GM12878 (cell line): ENCODE results near the gene CCDC70. TPM values are rescaled to one million over a fixed set of nuclear protein-coding genes. Genes with fewer than 3 reads are reported as not detected.

Experiments used
- ATAC-seq: fragments of 200-7000 bp; cut with Tn5 transposase; 3 replicates; pipeline ENCODE4 v1.9.1; 2020; ENCODE audit warnings: mild to moderate bottlenecking, moderate library complexity
- BruUV-seq: library from RNA; stranded (reverse); fragments of 400-500 nt; replicated peaks from 2 replicates; lab custom pipeline; 2021; lab: Mats Ljungman, UMichigan
- CTCF ChIA-PET: fragments of 300-600 bp; sonication (Branson Sonifier 250); formaldehyde crosslinking; extraction: SDS; loops from one replicate; lab custom pipeline; 2021; ENCODE audit warnings: inconsistent platforms; lab: Yijun Ruan, JAX
- POLR2A ChIA-PET: fragments of 350-600 bp; formaldehyde crosslinking; extraction: SDS; loops from one replicate; lab custom pipeline; 2021; ENCODE audit warnings: inconsistent platforms; lab: Charles Lee
- RAD21 ChIA-PET: fragments of 300-600 bp; sonication (Branson Sonifier 250); formaldehyde crosslinking; loops from one replicate; lab custom pipeline; 2023; ENCODE audit warnings: antibody characterized with exemption; ENCODE audit not compliant: unreplicated experiment; lab: Charles Lee
- SMC1A ChIA-PET: fragments of 300-600 bp; sonication (Branson Sonifier 250); formaldehyde crosslinking; loops from one replicate; lab custom pipeline; 2023; ENCODE audit not compliant: unreplicated experiment, uncharacterized antibody; lab: Charles Lee
- DNase-seq: peaks from one replicate; pipeline ENCODE4 v3.0.0-alpha.2; 2011; ENCODE audit warnings: low read depth, low spot score
- FAIRE-seq: peaks from 3 replicates; lab custom pipeline; 2011; peaks lifted over from hg19 to GRCh38; lab: Jason Lieb, UNC
- H2AFZ ChIP-seq: 2 replicates; pipeline ENCODE4 v1.6.0; 2011; ENCODE audit warnings: low read depth, low read length, control low read depth; ENCODE audit not compliant: control insufficient read depth
- H3K27ac ChIP-seq: 2 replicates; pipeline ENCODE4 v1.5.1; 2011; ENCODE audit warnings: control low read depth; ENCODE audit not compliant: control insufficient read depth, insufficient read depth
- H3K27me3 ChIP-seq, 2 experiments: replicated peaks in 1 of 2; 2 replicates each; pipeline versions ENCODE4 v1.6.0 to v1.6.1; 2011; ENCODE audit warnings: low read length in 1 of 2; ENCODE audit not compliant: control insufficient read depth in 2 of 2, insufficient read depth in 2 of 2
- H3K36me3 ChIP-seq, 2 experiments: 2 replicates each; pipeline ENCODE4 v1.5.1; 2011; ENCODE audit warnings: low read length in 1 of 2; ENCODE audit not compliant: control insufficient read depth in 2 of 2, insufficient read depth in 2 of 2
- H3K4me1 ChIP-seq: 2 replicates; pipeline ENCODE4 v1.6.1; 2011; ENCODE audit warnings: mild to moderate bottlenecking, low read length, moderate library complexity, mixed read lengths; ENCODE audit not compliant: control insufficient read depth, insufficient read depth
- H3K4me2 ChIP-seq: 2 replicates; pipeline ENCODE4 v1.6.0; 2011; ENCODE audit warnings: control low read depth; ENCODE audit not compliant: control insufficient read depth, insufficient read depth
- H3K4me3 ChIP-seq: fragments of 200-600 bp; sonication (generic); 2 replicates; pipeline ENCODE4 v1.5.1; 2016
- H3K79me2 ChIP-seq: 2 replicates; pipeline ENCODE4 v1.6.0; 2011; ENCODE audit warnings: low read length; ENCODE audit not compliant: control insufficient read depth, insufficient read depth
- H3K9ac ChIP-seq: 2 replicates; pipeline ENCODE4 v1.8.0; 2011; ENCODE audit warnings: low read length, control low read depth, mixed read lengths; ENCODE audit not compliant: control insufficient read depth, insufficient read depth
- H3K9me3 ChIP-seq: replicated peaks from 3 replicates; pipeline ENCODE4 v1.5.1; 2011; ENCODE audit warnings: mild to moderate bottlenecking, low read length; ENCODE audit not compliant: control insufficient read depth, insufficient read depth
- H4K20me1 ChIP-seq: 2 replicates; pipeline ENCODE4 v1.6.0; 2011; ENCODE audit not compliant: control insufficient read depth, insufficient read depth
- BACH1 ChIP-seq: fragments of 450-650 bp; IDR thresholded peaks from 2 replicates; pipeline ENCODE4 v1.6.1; 2017; ENCODE audit warnings: mild to moderate bottlenecking, borderline replicate concordance
- CHD4 ChIP-seq: fragments of 200-600 bp; sonication (generic); IDR thresholded peaks from 2 replicates; pipeline ENCODE4 v1.6.1; 2016; ENCODE audit warnings: mild to moderate bottlenecking
- ESRRA ChIP-seq: IDR thresholded peaks from 2 replicates; pipeline ENCODE4 v1.6.1; 2012; ENCODE audit warnings: mild to moderate bottlenecking, low read length, improper control_type of control experiment
- FOXK2 ChIP-seq: fragments of 450-650 bp; IDR thresholded peaks from 2 replicates; pipeline ENCODE4 v1.6.1; 2017; ENCODE audit warnings: mild to moderate bottlenecking, moderate library complexity
- HDAC2 ChIP-seq: fragments of 200-600 bp; sonication (generic); IDR thresholded peaks from 2 replicates; pipeline ENCODE4 v1.6.1; 2017
- JUND ChIP-seq: IDR thresholded peaks from 2 replicates; pipeline ENCODE4 v1.6.1; 2012; ENCODE audit warnings: low read depth, mild to moderate bottlenecking, low read length, improper control_type of control experiment, moderate library complexity
- MEF2A ChIP-seq: IDR thresholded peaks from 2 replicates; pipeline ENCODE4 v1.6.1; 2011; ENCODE audit warnings: low read depth, mild to moderate bottlenecking, low read length, moderate library complexity; ENCODE audit not compliant: insufficient read depth
- MTA2 ChIP-seq: fragments of 450-650 bp; IDR thresholded peaks from 2 replicates; pipeline ENCODE4 v1.6.1; 2016; ENCODE audit warnings: low read depth, mild to moderate bottlenecking, moderate library complexity
- MYC ChIP-seq: IDR thresholded peaks from 2 replicates; pipeline ENCODE4 v1.6.1; 2011; ENCODE audit warnings: mild to moderate bottlenecking, low read length, moderate library complexity, inconsistent platforms; ENCODE audit not compliant: insufficient read depth, insufficient replicate concordance, insufficient read length, severe bottlenecking
- RAD21 ChIP-seq: IDR thresholded peaks from 2 replicates; pipeline ENCODE4 v1.6.1; 2011; ENCODE audit warnings: mild to moderate bottlenecking, low read depth, low read length, moderate library complexity; ENCODE audit not compliant: insufficient read depth
- RELA ChIP-seq: fragments of 450-650 bp; IDR thresholded peaks from 2 replicates; pipeline ENCODE4 v1.8.0; 2014; ENCODE audit warnings: borderline replicate concordance; ENCODE audit not compliant: partially characterized antibody
- REST ChIP-seq: IDR thresholded peaks from 2 replicates; pipeline ENCODE4 v1.6.1; 2012; ENCODE audit warnings: mild to moderate bottlenecking, low read depth, low read length
- RFX5 ChIP-seq: IDR thresholded peaks from 2 replicates; pipeline ENCODE4 v1.6.1; 2011; ENCODE audit warnings: low read depth, low read length, improper control_type of control experiment
- SIN3A ChIP-seq: IDR thresholded peaks from 2 replicates; pipeline ENCODE4 v1.6.1; 2012; ENCODE audit warnings: low read depth, low read length, improper control_type of control experiment
- SMARCA5 ChIP-seq: fragments of 450-650 bp; IDR thresholded peaks from 2 replicates; pipeline ENCODE4 v1.6.1; 2017; ENCODE audit warnings: mild to moderate bottlenecking
- SREBF2 ChIP-seq: IDR thresholded peaks from 2 replicates; pipeline ENCODE4 v1.6.1; 2012; ENCODE audit warnings: mild to moderate bottlenecking, low read length
- ZBED1 ChIP-seq: IDR thresholded peaks from 2 replicates; pipeline ENCODE4 v1.6.1; 2016; ENCODE audit warnings: borderline replicate concordance
- ZNF207 ChIP-seq: fragments of 450-650 bp; IDR thresholded peaks from 2 replicates; pipeline ENCODE4 v1.6.1; 2014; ENCODE audit warnings: antibody characterized with exemption, mild to moderate bottlenecking, borderline replicate concordance
- WGBS: methylation state at CpG from one replicate; pipeline ENCODE4 v1.1.6; 2016; ENCODE audit warnings: low lambda C conversion rate; ENCODE audit not compliant: insufficient replicate concordance, insufficient coverage; ENCODE audit errors: missing lambda C conversion rate; 5-methylcytosine and 5-hydroxymethylcytosine counted together
- in situ Hi-C: fragments of 300-500 bp; cut with MboI; formaldehyde crosslinking; loops from 9 replicates; pipeline ENCODE4 v1.14.3; 2018; ENCODE audit warnings: mixed read lengths
- intact Hi-C: fragments of 100-400 bp; cut with micrococcal nuclease; formaldehyde crosslinking; loops from one replicate; pipeline ENCODE4 v1.14.2; 2022; ENCODE audit not compliant: unreplicated experiment
- polyA plus RNA-seq, 11 experiments: library from polyadenylated mRNA; depleted of rRNA in 4 of 11; unstranded in 6 of 11; stranded (reverse) in 5 of 11; fragments of >200 nt; fragmentation: Nextera tagmentation in 4 of 11; fragmentation: Illumina TruSeq in 1 of 11; extraction: Ambion mirVana in 4 of 11; extraction: Trizol in 1 of 11; gene quantifications; 1 replicate in 1 of 11; 2 replicates in 10 of 11; pipeline versions ENCODE4 v1.2.1 to v1.2.3, GENCODE V29; 2011 to 2016; ENCODE audit warnings: inconsistent platforms in 2 of 11, missing spikeins in 2 of 11, low read depth in 1 of 11
- total RNA-seq, 4 experiments: library from RNA; depleted of rRNA in 3 of 4; stranded (reverse); fragments of >200 nt in 3 of 4; fragmentation: Illumina TruSeq in 1 of 4; extraction: Trizol in 1 of 4; gene quantifications; 2 replicates each; pipeline versions ENCODE4 v1.2.1 to v1.2.3, GENCODE V29; 2013 to 2021
- TF ChIP-seq, protein P1 (sequence below): IDR thresholded peaks from 2 replicates; pipeline ENCODE4 v1.6.1; 2012; ENCODE audit warnings: low read depth, low read length, improper control_type of control experiment

The CCDC70 gene
- total and polyA plus RNA-seq, 10 of the 15 experiments (the other 5 are each of a cell fraction or from before 2014, with no cell fraction given), result not detected

- no peaks in the 10 kb centered on the region for H3K36me3 ChIP-seq
- TF ChIP-seq MTA2 (no peak), FOXK2 (no peak), SIN3A (no peak), ZBED1 (no peak), MYC (no peak), HDAC2 (no peak), RAD21 (no peak), SREBF2 (no peak), CHD4 (no peak), RFX5 (no peak), MEF2A (no peak), ZNF207 (no peak), SMARCA5 (no peak), BACH1 (no peak), REST (no peak), JUND (no peak), RELA (no peak), ESRRA (no peak)
- TF ChIP-seq, protein P1, sequence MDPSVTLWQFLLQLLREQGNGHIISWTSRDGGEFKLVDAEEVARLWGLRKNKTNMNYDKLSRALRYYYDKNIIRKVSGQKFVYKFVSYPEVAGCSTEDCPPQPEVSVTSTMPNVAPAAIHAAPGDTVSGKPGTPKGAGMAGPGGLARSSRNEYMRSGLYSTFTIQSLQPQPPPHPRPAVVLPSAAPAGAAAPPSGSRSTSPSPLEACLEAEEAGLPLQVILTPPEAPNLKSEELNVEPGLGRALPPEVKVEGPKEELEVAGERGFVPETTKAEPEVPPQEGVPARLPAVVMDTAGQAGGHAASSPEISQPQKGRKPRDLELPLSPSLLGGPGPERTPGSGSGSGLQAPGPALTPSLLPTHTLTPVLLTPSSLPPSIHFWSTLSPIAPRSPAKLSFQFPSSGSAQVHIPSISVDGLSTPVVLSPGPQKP, result no peak
- BruUV-seq, result no TSS peak
- DNase-seq (no peak), ATAC-seq (no peak), FAIRE-seq (no peak)
- no peaks in the 10 kb centered on the region for H4K20me1 ChIP-seq
- CTCF ChIA-PET, result interaction anchor here (1.0 kb wide), 1 partner anchor 25 kb away, joined by 4 read pairs; no protein-coding TSS in a partner anchor
- no peak overlapping the region for H2AFZ ChIP-seq
- SMC1A ChIA-PET, result no interaction called here
- H3K9ac ChIP-seq, result no peak overlapping the region
- no peaks in the 10 kb centered on the region for H3K9me3 ChIP-seq
- no peak overlapping the region for H3K27ac ChIP-seq
- H3K27me3 ChIP-seq, result peaks cover 0 to 3% of the 10 kb centered on the region in 2 experiments; a peak in 2 of 4 replicates
- H3K79me2 ChIP-seq, result no peaks in the 10 kb centered on the region
- WGBS, result 24% methylated on average over 6 of the region's 6 CpGs
- in situ Hi-C loops, result no loop called here
- no peak overlapping the region for H3K4me3 ChIP-seq
- intact Hi-C loops, result no loop called here
- H3K4me1 ChIP-seq, result no peaks in the 10 kb centered on the region
- POLR2A ChIA-PET, result no interaction called here
- RAD21 ChIA-PET, result no interaction called here
- no peak overlapping the region for H3K4me2 ChIP-seq
Observed at GRCh38 chr13:51840917-51841316, 20.9 kb upstream of the CCDC70 start.
